Fibroblast of pulmonary artery (primary cell): ENCODE measurements around the gene MSMO1.
A peak's percentile ranks its signal among the peaks of the same experiment; 100 is the strongest.

Experiments
- DNase-seq: peaks from one replicate; pipeline ENCODE4 v3.0.0-alpha.2; 2010; ENCODE audit warnings: low read depth
- H3K4me3 ChIP-seq: replicated peaks from 2 replicates; pipeline ENCODE4 v1.5.1; 2011; ENCODE audit warnings: low read depth, mild to moderate bottlenecking, control low read depth, low read length, moderate library complexity
- CTCF ChIP-seq: IDR thresholded peaks from 2 replicates; pipeline ENCODE4 v1.5.1; 2011; ENCODE audit warnings: mild to moderate bottlenecking, control low read depth, low read length, inconsistent platforms; ENCODE audit errors: missing control alignments

The MSMO1 gene

DNA sequence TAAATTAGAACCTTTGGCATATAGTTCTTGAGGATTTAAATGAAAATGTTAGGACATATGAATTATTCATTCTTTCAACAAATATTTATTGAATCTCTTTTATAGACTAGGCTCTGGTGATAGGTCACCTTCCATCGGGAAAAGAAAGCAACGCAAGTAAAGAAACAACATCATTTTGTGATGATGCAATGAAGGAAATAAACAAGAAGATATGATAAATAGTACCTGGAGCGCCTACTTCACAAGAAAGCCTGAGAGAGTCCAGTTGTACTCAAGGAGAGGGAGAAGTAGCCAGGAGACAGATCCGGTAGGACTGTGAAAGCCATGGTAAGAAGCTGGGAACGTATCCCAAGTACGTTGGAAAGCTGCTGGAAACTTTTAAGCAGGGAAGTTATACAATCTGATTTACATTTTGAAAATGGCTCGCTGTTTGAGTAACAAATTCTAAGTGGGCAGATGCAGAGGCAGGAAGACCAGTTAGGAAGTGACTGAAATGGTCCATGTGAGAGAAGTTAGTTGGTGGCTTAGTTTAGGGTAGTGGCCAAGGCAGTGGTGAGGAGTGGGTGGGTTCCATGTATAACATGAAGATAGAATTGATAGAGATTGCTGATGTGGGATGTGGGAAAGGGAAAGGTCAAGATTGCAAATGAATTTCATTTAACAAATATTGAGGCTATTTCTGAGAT lies 33.7 kb downstream of the MSMO1 start:
- no peak overlapping the region for H3K4me3 ChIP-seq
- TF ChIP-seq CTCF = no peak
- DNase-seq = no peak

- H3K4me3 ChIP-seq = no peak overlapping the region
- DNase-seq = no peak
- TF ChIP-seq CTCF = no peak
These were observed 34.3 kb downstream of the MSMO1 start for GRCh38 chr4:165361810-165362209.

DNA sequence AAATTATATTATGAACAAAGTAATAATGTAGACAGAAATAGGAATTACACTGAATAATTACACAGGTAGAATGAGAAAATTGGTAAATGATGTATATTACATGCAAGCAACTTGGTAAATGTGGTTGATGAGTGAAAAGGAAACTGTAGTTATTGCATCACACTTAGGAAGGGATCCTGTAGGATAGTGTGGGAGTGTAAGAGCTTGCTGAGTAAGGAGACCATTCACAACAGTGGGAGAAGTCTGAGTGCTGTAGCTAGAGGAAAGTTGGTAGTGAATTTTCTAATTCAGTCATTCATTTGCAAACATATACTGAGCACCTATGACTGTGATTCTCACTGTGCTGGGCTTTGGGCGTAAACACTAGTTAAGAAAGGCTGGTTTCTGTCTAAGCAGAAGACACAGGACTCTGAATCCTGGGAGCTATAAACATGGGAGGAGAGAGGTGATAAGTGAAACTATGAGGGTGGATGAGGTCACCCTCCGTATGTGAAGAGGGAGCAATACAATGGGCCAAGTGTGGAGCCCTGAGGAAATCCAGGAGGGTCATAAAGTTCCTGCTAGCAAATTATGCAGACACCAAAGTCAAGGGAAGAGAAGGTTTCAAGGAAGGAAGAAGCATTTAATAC lies 37.1 kb downstream of the MSMO1 start:
- no peak overlapping the region for H3K4me3 ChIP-seq
- no peak for TF ChIP-seq CTCF
- DNase-seq = peak; percentile 85

DNA sequence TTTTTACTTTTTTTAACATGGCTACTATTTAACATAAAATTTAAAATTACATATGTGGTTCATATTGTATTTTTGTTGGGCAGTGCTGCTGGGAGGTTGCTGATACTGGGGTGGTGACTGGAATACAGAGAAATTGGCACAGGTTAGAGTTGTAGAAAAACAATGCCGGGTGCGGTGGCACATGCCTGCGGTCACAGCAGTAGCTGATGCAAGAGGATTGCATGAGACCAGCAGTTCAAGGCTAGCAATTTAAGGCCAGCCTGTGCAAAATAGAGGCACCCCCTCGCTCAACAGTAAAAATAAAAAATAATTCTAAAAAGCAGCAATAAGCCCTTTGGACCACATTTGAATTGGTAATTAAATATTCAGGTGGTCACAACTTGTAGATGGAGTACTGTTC lies 39.6 kb downstream of the MSMO1 start:
- DNase-seq = no peak
- no peak overlapping the region for H3K4me3 ChIP-seq
- no peak for TF ChIP-seq CTCF

- no peak overlapping the region for H3K4me3 ChIP-seq
- no peak for DNase-seq
- TF ChIP-seq CTCF = no peak
These were observed 40.6 kb downstream of the MSMO1 start for GRCh38 chr4:165368114-165368513.

GRCh38 chr4:165368567-165368966 lies 41.1 kb downstream of the MSMO1 start:
- no peak for TF ChIP-seq CTCF
- no peak overlapping the region for H3K4me3 ChIP-seq
- no peak for DNase-seq

- no peak for TF ChIP-seq CTCF
- DNase-seq = peak; percentile 51
- no peak overlapping the region for H3K4me3 ChIP-seq
These were observed 42.1 kb downstream of the MSMO1 start for GRCh38 chr4:165369522-165369921.
